ENCODE data around the gene LGR6.

GRCh38 chr1:202241376-202242079 is 47.9 kb downstream of the LGR6 start:
- TF ChIP-seq CTCF (conservative IDR thresholded peaks at IDR 0.05; ENCODE audit: low read depth, low read length), result no peak
- TF ChIP-seq EZH2phosphoT487 (IDR thresholded peaks at IDR 0.05; ENCODE audit: borderline replicate concordance, low read length), result no peak

Measured in PC-3 (cell line).